Fibroblast of lung (primary cell): ENCODE results near the gene FHIT. TPM values are rescaled to one million over a fixed set of nuclear protein-coding genes. Genes with fewer than 3 reads are reported as not detected.

Source experiments
- DNase-seq, 2 donors: peaks; one replicate each; pipeline versions ENCODE4 v3.0.0 to v3.0.0-alpha.2; 2010; ENCODE audit warnings: low read depth in 2 of 2
- H2AFZ ChIP-seq: 2 replicates; pipeline ENCODE4 v1.5.1; 2012; ENCODE audit warnings: low read length, control low read depth, inconsistent platforms
- H3K27ac ChIP-seq: 2 replicates; pipeline ENCODE4 v1.5.1; 2011; ENCODE audit warnings: low read length, control low read depth; ENCODE audit not compliant: insufficient read depth
- H3K27me3 ChIP-seq: 2 replicates; pipeline ENCODE4 v1.5.1; 2011; ENCODE audit warnings: mild to moderate bottlenecking, low read length; ENCODE audit not compliant: control insufficient read depth, insufficient read depth
- H3K36me3 ChIP-seq: 2 replicates; pipeline ENCODE4 v1.5.1; 2011; ENCODE audit warnings: low read length; ENCODE audit not compliant: control insufficient read depth, insufficient read depth
- H3K4me1 ChIP-seq: 2 replicates; pipeline ENCODE4 v1.5.1; 2011; ENCODE audit warnings: low read length; ENCODE audit not compliant: control insufficient read depth, insufficient read depth; ENCODE audit errors: extremely low read depth
- H3K4me2 ChIP-seq: 2 replicates; pipeline ENCODE4 v1.5.1; 2011; ENCODE audit warnings: low read length, control low read depth; ENCODE audit not compliant: insufficient read depth; ENCODE audit errors: extremely low read depth
- H3K4me3 ChIP-seq, 4 experiments: fragments of 200-600 bp in 1 of 4; sonication (generic) in 1 of 4; replicated peaks in 1 of 4; 2 replicates each; pipeline ENCODE4 v1.5.1; 2011 to 2016; ENCODE audit warnings: low read length in 4 of 4, low read depth in 3 of 4, mild to moderate bottlenecking in 3 of 4, control low read depth in 2 of 4, inconsistent platforms in 1 of 4, mixed read lengths in 1 of 4; ENCODE audit not compliant: insufficient read depth in 1 of 4; ENCODE audit errors: control extremely low read depth in 1 of 4
- H3K79me2 ChIP-seq: 2 replicates; pipeline ENCODE4 v1.5.1; 2012; ENCODE audit warnings: mild to moderate bottlenecking, low read length, inconsistent platforms; ENCODE audit not compliant: control insufficient read depth, insufficient read depth
- H3K9ac ChIP-seq: 2 replicates; pipeline ENCODE4 v1.5.1; 2011; ENCODE audit warnings: mild to moderate bottlenecking, low read length, control low read depth; ENCODE audit not compliant: insufficient read depth
- H3K9me3 ChIP-seq: 2 replicates; pipeline ENCODE4 v1.5.1; 2012; ENCODE audit warnings: low read depth, low read length; ENCODE audit not compliant: control insufficient read depth, insufficient read depth
- H4K20me1 ChIP-seq: 2 replicates; pipeline ENCODE4 v1.5.1; 2011; ENCODE audit warnings: low read length; ENCODE audit not compliant: control insufficient read depth, insufficient read depth; ENCODE audit errors: extremely low read depth
- CTCF ChIP-seq, 2 donors: IDR thresholded peaks in 1 of 2; conservative IDR thresholded peaks in 1 of 2; 1 replicate in 1 of 2; 2 replicates in 1 of 2; pipeline ENCODE4 v1.5.1; 2011 to 2012; ENCODE audit warnings: low read length in 2 of 2, control low read depth in 1 of 2, inconsistent platforms in 1 of 2, low read depth in 1 of 2, mild to moderate bottlenecking in 1 of 2
- EZH2 ChIP-seq: IDR thresholded peaks from 2 replicates; pipeline ENCODE4 v1.5.1; 2012; ENCODE audit warnings: low read length, control low read depth, mild to moderate bottlenecking; ENCODE audit errors: missing control alignments
- polyA plus RNA-seq, 2 donors: library from polyadenylated mRNA; depleted of rRNA in 1 of 2; stranded (reverse) in 1 of 2; unstranded in 1 of 2; fragments of >200 nt; gene quantifications; 2 replicates each; pipeline ENCODE4 v1.2.1, GENCODE V29; 2011 to 2012; ENCODE audit warnings: missing spikeins in 1 of 2
- total RNA-seq: library from RNA; depleted of rRNA; stranded (reverse); fragments of >200 nt; gene quantifications from 2 replicates; pipeline ENCODE4 v1.2.1, GENCODE V29; 2014

FHIT gene
- total and polyA plus RNA-seq, 2 donors (not counting 1 experiment from before 2014, with no cell fraction given) = 0.79 to 2.1 TPM

- Histone ChIP-seq H3K9me3 (no peaks in the 10 kb centered on the region), H3K4me2 (no peak overlapping the region), H3K27ac (no peak overlapping the region), H3K79me2 (no peaks in the 10 kb centered on the region), H3K9ac (no peak overlapping the region), H3K27me3 (no peaks in the 10 kb centered on the region), H2AFZ (no peak overlapping the region), H3K4me1 (no peaks in the 10 kb centered on the region), H4K20me1 (no peaks in the 10 kb centered on the region), H3K4me3 (no peak overlapping the region), H3K36me3 (no peaks in the 10 kb centered on the region)
- peak; percentile 29 to 63 for DNase-seq
- TF ChIP-seq EZH2 (no peak), CTCF (conservative IDR thresholded peaks at IDR 0.05 in 1 of 2, IDR thresholded peaks at IDR 0.05 in 1 of 2; ENCODE audit: low read depth in 1 of 2, low read length in 2 of 2) (no peak)
Measured at GRCh38 chr3:60979461-60980341, 271.6 kb downstream of the FHIT start.

- Histone ChIP-seq H3K4me2 (no peak overlapping the region), H3K9ac (no peak overlapping the region), H3K27ac (no peak overlapping the region), H3K4me3 (no peak overlapping the region), H3K9me3 (no peaks in the 10 kb centered on the region), H3K36me3 (no peaks in the 10 kb centered on the region), H4K20me1 (no peaks in the 10 kb centered on the region), H3K79me2 (no peaks in the 10 kb centered on the region), H3K4me1 (no peaks in the 10 kb centered on the region), H3K27me3 (no peaks in the 10 kb centered on the region), H2AFZ (no peak overlapping the region)
- TF ChIP-seq CTCF (conservative IDR thresholded peaks at IDR 0.05 in 1 of 2, IDR thresholded peaks at IDR 0.05 in 1 of 2; ENCODE audit: low read depth in 1 of 2, low read length in 2 of 2) (no peak), EZH2 (no peak)
- DNase-seq = no peak
Measured at GRCh38 chr3:60973321-60973720, 277.9 kb downstream of the FHIT start.

- Histone ChIP-seq H3K9ac (no peak overlapping the region), H3K79me2 (no peaks in the 10 kb centered on the region)
- TF ChIP-seq CTCF (conservative IDR thresholded peaks at IDR 0.05 in 1 of 2, IDR thresholded peaks at IDR 0.05 in 1 of 2; ENCODE audit: low read depth in 1 of 2, low read length in 2 of 2) = no peak
Measured at GRCh38 chr3:60972599-60972998, 278.7 kb downstream of the FHIT start.

More at GRCh38 chr3:60972599-60972998, 278.7 kb downstream of the FHIT start:
- no peaks in the 10 kb centered on the region for H3K27me3 ChIP-seq
- H3K9me3 ChIP-seq = no peaks in the 10 kb centered on the region
- no peak overlapping the region for H3K4me2 ChIP-seq
- no peaks in the 10 kb centered on the region for H4K20me1 ChIP-seq
- H3K4me3 ChIP-seq = no peak overlapping the region
- no peak overlapping the region for H2AFZ ChIP-seq
- DNase-seq = no peak
- no peaks in the 10 kb centered on the region for H3K36me3 ChIP-seq
- no peaks in the 10 kb centered on the region for H3K4me1 ChIP-seq
- no peak overlapping the region for H3K27ac ChIP-seq
